ENCODE results near the gene RMRP.

RMRP gene

DNA sequence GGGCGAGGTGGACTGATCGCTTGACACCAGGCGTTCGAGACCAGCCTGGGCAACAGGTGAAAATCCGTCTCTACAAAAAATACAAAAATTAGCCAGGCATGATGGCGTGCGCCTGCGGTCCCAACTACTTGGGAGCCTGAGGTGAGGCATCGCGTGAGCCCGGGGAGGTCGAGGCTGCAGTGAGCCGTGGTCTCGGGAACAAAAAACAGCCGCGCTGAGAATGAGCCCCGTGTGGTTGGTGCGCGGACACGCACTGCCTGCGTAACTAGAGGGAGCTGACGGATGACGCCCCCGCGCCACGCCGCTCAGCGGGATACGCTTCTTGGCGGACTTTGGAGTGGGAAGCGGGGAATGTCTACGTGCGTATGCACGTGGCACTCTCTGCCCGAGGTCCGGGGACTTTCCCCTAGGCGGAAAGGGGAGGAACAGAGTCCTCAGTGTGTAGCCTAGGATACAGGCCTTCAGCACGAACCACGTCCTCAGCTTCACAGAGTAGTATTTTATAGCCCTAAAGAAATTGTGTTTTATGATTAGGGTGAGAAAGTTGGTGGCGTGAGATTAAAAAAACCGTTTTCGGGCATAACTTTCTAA lies at the start of gene RMRP:
Gene RMRP (minus strand): TSS at position 474 of the 591 bp plus-strand sequence.
- DNase-seq (ENCODE audit: low spot score), result peak; percentile 95

DNA sequence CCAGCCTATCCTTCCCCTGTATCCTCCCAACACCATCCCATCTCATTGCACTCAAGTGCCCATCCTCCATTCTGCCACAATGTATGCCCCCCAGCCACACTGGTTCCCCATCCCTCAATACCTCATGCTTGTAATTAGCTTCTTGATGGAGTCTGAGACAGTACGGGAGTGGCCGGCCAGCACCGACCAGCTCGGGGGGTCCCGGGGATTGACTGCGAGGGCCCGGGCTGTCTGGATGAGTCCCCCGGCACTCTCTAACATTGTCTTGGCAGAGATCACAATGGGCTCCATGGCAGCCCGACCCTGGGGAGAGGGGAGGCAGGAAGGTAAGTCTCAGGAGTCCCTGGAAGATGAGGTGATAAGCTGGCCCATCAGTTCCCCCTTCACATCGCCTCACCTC lies 49.1 kb upstream of the RMRP start:
- DNase-seq (ENCODE audit: low spot score), result no peak

- DNase-seq (ENCODE audit: low spot score), result no peak
Observed at GRCh38 chr9:35705836-35706430, 48.1 kb upstream of the RMRP start.

DNA sequence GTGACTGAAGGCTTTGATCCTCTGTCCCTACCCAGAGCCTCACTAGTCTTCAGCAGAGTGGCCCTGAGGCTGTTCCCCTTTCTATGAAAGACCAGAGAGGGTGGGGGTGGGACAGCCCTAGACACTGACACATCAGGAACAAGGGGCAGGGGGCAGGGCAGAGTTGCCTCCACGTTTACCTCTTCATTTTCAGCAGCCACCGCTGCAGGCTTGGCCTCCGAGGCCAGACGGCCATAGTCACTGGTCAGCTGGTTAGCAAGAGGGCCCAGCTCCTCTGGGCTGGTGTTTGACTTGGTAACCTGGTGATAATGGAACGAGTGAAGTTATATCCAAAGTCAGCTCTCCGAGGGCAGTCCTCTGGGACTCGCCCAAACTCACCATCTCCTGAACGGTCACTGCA lies 47.6 kb upstream of the RMRP start:
- no peak for DNase-seq (ENCODE audit: low spot score)

- DNase-seq (ENCODE audit: low spot score), result no peak
Observed at GRCh38 chr9:35703906-35704672, 46.3 kb upstream of the RMRP start.

- no peak for DNase-seq (ENCODE audit: low spot score)
Observed at GRCh38 chr9:35702696-35703095, 44.9 kb upstream of the RMRP start.

- DNase-seq (ENCODE audit: low spot score), result no peak
Observed at GRCh38 chr9:35700942-35701341, 43.1 kb upstream of the RMRP start.

GRCh38 chr9:35700031-35700430 lies 42.2 kb upstream of the RMRP start:
- DNase-seq (ENCODE audit: low spot score), result no peak

- DNase-seq (ENCODE audit: low spot score), result no peak
Observed at GRCh38 chr9:35698231-35698630, 40.4 kb upstream of the RMRP start.

GRCh38 chr9:35697486-35697885 lies 39.7 kb upstream of the RMRP start:
- no peak for DNase-seq (ENCODE audit: low spot score)

- peak; percentile 90 for DNase-seq (ENCODE audit: low spot score)
Observed at GRCh38 chr9:35696520-35697215, 38.8 kb upstream of the RMRP start.

DNA sequence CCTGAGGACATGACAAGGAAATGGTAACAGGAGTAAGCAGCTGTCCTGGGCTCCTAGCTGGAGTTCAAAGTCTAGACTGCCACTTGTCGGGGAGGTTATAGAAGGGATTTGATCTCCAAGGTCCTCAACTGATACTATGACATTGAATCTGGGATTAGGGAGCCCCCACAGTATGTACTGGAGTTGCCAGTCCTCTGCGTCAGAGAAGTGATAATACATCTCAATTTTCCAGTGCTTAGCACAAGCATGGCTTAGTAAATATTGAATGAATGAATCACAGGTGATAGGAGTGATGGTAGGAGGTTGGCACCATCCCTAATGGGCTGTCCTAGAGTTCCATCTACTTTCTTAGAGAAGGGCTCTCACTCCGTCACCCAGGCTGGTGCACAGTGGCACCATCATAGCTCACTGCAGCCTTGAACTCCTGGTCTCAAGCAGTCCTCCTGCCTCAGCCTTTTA lies 38.2 kb upstream of the RMRP start:
- DNase-seq (ENCODE audit: low spot score), result no peak

GRCh38 chr9:35691757-35692301 lies 34.0 kb upstream of the RMRP start:
- DNase-seq (ENCODE audit: low spot score), result no peak

DNA sequence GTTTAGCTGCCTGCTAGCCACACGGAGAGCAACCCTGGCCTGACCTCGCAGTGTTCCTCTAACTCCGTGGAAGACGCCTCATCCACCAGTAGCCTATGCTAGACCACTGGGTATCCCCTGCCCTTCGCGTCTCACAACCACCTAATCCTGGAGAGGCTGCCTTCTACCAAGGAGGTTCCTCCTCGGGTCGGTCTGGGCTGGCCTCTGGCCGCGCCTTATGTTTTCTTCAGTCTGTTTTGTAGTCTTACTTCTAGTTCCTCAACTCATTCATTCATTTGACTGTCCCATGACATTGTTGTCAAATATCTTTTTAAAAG lies 33.5 kb upstream of the RMRP start:
- DNase-seq (ENCODE audit: low spot score), result no peak

GRCh38 chr9:35690614-35691333 lies 33.0 kb upstream of the RMRP start:
- DNase-seq (ENCODE audit: low spot score), result peak; percentile 82

- DNase-seq (ENCODE audit: low spot score), result no peak
Observed at GRCh38 chr9:35690294-35690613, 32.4 kb upstream of the RMRP start.

DNA sequence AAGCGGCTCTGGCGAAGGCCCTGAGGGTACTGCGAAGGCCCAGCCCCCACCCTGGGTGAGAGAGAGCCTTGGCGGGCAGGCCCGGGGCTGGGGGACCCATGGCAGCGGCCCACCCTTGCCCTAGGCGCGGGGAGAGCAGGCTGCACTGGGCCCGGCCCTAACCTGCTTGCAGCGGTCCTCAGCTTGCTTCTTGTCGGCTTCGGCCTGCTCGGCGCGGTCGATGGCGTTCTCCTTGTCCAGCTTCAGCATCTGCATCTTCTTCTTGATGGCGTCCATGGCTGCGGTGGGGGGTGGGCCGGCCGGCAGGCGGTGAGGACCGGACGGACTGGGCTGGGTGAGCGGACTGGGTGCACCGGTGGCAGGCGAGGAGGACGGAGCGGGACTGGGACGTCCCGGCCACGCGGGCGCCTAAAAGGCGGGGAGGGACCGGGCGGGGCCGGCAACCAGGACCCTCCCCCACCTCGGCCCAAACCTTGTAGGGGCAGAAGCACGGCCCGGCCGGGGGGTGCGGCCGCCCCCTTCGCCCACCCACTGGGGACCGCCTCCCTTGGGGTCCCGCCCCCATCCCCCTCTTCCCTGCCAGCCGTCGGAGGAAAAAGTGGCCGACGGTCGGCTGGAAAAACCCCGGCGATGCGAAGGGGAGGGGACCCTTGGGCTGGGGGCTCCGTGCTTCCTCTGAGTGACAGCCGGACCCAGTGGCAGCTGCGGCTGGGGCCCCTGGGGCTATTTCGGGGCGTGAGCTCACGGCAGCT lies 31.9 kb upstream of the RMRP start, which contains the start of gene TPM2:
Gene TPM2 (minus strand): TSS at position 384 of the 752 bp plus-strand sequence. CDS start 108 bp downstream, at position 276.
- no peak for DNase-seq (ENCODE audit: low spot score)

GRCh38 chr9:35688558-35689541 lies 31.0 kb upstream of the RMRP start:
- no peak for DNase-seq (ENCODE audit: low spot score)

GRCh38 chr9:35687972-35688557 lies 30.2 kb upstream of the RMRP start:
- DNase-seq (ENCODE audit: low spot score), result no peak

DNA sequence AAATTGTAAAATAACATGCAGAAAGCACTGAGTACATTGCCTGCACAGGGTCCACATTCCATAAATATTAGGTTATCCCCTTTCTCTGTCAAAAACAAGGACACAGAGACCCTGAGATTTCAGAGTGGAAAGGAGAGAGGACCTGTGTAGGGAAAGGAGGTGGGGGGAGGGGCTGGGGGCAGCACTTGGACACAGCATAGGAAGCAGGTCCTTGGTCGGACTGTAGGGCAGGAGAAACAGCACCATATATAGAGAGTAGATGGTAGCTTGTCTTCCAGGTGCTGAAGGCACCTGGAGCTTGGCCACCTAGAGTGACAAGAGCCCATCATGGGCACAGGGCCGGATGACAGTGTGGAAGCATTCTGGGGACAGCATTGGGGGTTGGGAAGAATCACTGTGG lies 29.5 kb upstream of the RMRP start:
- no peak for DNase-seq (ENCODE audit: low spot score)

Measured in HuH-7 (cell line).